HG03060 (cell line): ENCODE data around the gene ENPP6.
"Not testable (repeated sequence)": the region's sequence is repeated elsewhere in the genome, so short reads cannot be mapped to it uniquely, and the experiment has no call there.

ENCODE experiments used
- ATAC-seq: cut with Tn5 transposase; IDR thresholded peaks from one replicate; pipeline ENCODE4 v1.9.1; 2021; ENCODE audit warnings: low read depth, moderate number of reproducible peaks; ENCODE audit not compliant: unreplicated experiment

ENPP6 gene

GRCh38 chr4:184067931-184068554 is 149.6 kb downstream of the ENPP6 start:
- ATAC-seq = no peak

DNA sequence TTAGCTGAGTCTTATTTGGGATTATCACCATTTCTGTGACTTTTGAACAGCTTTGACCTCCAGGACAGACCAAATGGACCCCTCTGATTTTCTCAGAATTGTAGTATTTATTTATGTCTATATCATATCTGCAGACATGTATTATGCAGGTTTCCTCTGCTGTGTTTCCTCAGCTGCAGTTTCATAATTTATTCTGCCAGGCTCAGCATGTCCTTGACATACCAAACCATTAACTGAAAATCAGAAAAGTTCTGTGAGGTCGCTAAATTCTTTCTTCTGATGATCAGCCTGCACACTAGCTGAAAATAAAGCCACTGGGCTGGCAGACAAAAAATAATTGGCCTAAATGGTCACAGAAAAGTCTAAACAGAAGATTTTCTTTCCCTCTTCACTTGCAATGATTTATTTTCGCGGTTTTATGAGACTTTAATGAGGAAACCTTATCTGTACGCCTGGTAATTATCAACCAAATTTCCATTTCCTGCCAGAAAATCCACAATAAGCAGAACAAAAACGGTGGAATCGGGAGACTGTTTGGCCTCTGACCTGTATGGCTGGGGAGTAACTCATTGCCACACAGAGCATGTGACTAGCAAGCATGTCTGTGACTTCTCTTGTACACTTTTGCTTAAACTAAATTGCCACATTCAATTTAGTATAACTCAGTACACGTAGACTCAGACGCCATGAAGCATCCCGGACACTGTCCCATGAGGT is 150.9 kb downstream of the ENPP6 start:
- ATAC-seq = no peak

DNA sequence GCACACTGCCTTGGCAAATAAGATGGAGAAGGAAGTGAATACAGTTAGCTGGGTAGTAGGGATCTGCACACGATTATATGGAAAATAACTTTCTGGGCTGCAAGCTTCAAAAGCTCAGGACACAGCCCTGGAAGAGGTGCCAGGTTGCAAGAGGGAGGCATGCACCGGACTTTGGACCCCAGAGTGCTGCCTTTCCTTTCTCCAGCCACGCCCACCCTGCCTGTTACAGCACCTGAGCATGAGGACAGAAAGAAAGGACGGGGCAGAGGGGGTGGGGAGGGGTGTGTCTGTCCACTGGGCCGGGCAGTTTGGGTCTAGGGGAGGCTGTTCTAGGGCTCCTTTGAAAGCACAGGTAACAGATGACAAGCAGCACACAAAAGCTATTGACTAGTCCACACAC is 152.8 kb downstream of the ENPP6 start:
- no peak for ATAC-seq

GRCh38 chr4:184062769-184063168 is 154.9 kb downstream of the ENPP6 start:
- ATAC-seq = no peak

- ATAC-seq = no peak
Measured at GRCh38 chr4:184061582-184061981, 156.1 kb downstream of the ENPP6 start.

GRCh38 chr4:184059099-184059498 is 158.6 kb downstream of the ENPP6 start:
- ATAC-seq = no peak

- ATAC-seq = no peak
Measured at GRCh38 chr4:184058026-184058425, 159.6 kb downstream of the ENPP6 start.

DNA sequence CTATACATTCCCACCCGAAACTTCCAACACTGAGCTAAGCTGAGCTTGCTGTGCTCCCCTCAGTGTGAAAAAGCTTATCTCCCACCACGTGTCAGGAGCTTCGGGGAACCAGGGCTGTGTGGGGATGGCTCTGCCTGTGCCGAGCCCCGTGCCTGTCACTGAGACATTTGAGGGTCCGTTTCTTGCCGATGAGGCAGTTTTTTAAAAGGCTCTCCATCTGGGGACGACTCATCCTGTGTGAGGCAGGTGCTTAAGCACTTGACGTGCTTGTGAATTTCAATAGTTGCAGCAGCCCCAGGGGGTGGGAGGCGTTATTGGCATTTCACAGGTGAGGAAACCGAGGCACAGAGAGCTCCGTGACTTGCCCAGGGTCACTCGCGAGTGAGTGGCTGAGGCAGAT is 160.8 kb downstream of the ENPP6 start:
- ATAC-seq = no peak

DNA sequence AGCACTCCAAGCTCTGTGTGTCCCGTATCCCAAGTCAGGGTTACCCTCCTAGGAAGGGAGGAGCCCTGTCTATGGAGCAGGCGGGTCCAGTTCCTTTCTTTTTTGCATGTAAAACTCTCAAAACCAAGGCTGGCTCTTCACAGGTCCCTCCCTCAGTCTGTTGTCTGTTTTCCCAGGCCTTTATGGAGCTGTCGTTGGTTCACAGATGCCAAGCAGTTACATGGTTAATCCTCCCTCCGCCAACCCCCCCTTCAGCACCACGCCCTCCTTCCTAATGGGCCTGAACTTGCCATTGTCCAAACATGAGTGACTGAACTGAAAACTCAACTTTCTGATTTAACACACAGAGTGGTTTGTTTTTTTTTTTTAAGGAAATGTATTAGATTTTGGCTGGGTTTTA is 164.2 kb downstream of the ENPP6 start:
- ATAC-seq = no peak

GRCh38 chr4:184052616-184053015 is 165.1 kb downstream of the ENPP6 start:
- ATAC-seq = no peak

DNA sequence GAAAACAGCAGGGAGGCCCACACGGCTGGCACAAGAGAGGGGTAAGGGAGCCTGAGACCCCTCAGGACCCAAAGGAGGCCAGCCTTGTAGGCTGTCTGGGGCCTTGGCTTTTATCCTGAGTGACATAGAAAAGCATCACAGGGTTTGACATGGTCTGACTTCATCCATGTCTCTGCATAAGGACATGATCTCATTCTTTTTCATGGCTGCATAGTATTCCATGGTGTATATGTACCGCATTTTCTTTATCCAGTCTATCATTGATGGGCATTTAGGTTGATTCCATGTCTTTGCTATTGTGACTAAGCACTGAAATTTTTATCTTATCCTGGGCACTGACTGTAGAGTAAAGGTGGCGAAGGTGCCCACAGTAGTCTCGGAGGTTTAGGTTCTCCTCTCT is 166.4 kb downstream of the ENPP6 start:
- ATAC-seq = not testable (repeated sequence)

DNA sequence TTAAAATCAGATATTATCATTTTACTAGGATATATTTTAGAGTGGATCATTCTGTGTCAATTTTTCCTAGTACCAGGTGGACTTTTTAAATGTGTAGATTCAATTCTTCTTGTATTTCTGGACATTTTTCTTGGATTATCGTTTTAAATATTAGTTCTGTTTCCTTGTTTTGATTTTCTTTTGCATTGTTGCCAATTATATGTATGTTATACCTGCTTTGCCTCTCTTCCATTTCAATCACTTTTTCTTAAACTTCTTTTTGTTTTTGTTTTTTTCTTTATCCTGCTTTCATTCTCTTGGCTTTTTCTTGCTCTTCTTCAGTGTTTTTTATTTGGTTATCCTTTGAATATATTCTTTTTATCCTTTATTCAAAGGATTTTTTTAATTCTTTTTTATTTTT is 171.5 kb downstream of the ENPP6 start:
- no peak for ATAC-seq

- no peak for ATAC-seq
Measured at GRCh38 chr4:184041156-184041555, 176.5 kb downstream of the ENPP6 start.

DNA sequence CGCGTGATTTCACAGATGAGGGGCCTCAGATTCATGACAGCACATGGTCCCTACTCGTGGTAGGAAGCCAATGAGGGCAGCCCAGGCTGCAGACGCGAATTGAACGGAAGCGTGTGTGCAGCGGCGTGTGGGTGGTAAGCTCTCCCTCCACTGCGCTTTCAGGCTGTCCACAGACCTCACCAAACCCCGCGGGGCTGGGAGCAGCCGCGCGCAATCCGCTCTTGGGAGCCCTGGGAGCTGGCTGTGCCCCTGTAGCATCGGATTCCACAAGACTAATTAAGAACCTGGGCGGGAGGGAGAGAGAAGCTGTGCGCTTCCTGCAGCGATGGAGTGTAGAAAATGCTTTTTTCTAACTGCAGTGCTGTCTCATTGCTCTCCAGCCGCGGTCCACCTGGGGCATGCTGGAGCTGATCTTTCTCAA is 177.7 kb downstream of the ENPP6 start:
- ATAC-seq = no peak
